Prostate gland (tissue), 1 donor: ENCODE data around the gene ISY1.

Source experiments
- POLR2A ChIP-seq: fragments of 450-650 bp; IDR thresholded peaks from one replicate; pipeline ENCODE4 v1.6.1; 2016; ENCODE audit warnings: antibody characterized with exemption, mild to moderate bottlenecking
- POLR2AphosphoS5 ChIP-seq: sonication (generic); formaldehyde crosslinking; IDR thresholded peaks from one replicate; pipeline ENCODE4 v1.6.1; 2017; ENCODE audit warnings: antibody characterized with exemption

DNA sequence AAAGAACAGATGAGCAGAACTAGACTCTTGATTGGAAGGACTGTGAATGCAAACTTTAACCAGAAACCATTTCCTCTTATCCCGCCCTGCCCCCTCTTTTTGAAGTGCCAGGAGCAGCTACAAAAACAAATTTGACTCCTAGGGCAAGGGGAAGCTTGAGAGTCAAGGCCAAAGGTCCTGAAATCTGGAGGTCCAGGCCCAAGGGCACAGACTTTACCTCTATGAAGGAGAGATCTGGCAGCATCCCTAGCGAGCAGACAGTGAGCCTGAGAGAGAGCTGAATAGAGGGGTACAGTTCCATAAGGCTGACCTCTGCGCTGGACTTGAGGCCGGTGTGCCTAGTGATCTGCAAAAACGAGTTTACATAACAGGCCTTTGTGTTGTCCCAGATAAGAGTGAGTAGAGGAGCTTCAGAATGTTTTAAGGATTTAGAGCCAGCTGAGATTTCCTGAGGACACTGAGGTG lies 44.3 kb downstream of the ISY1 start:
- TF ChIP-seq POLR2AphosphoS5 (no peak), POLR2A (no peak)
